GM13976 (cell line): ENCODE measurements around the gene TSPAN6.

Experiments
- DNase-seq: peaks from one replicate; pipeline ENCODE4 v3.0.0; 2012; ENCODE audit warnings: low spot score
- CTCF ChIP-seq: IDR thresholded peaks from 2 replicates; pipeline ENCODE4 v1.5.1; 2012; ENCODE audit warnings: borderline replicate concordance, mild to moderate bottlenecking; ENCODE audit not compliant: insufficient read depth; ENCODE audit errors: extremely low read depth, missing control alignments, control extremely low read depth
- in situ Hi-C: fragments of 300-500 bp; cut with MboI; formaldehyde crosslinking; loops from one replicate; pipeline ENCODE4 v1.12.0; 2022; ENCODE audit warnings: low sequenced_read_pairs, mixed read lengths, inconsistent platforms; ENCODE audit not compliant: unreplicated experiment

Gene TSPAN6

GRCh38 chrX:100649550-100650356 is 13.1 kb upstream of the TSPAN6 start:
- no peak for TF ChIP-seq CTCF
- in situ Hi-C loops: loop anchor here (25.0 kb wide), 1 partner anchor 137 kb away; no protein-coding TSS in a partner anchor

GRCh38 chrX:100648458-100649417 is 12.1 kb upstream of the TSPAN6 start:
- in situ Hi-C loops: no loop called here
- no peak for TF ChIP-seq CTCF
- no peak for DNase-seq

More at GRCh38 chrX:100649550-100650356, 13.1 kb upstream of the TSPAN6 start:
- no peak for DNase-seq

GRCh38 chrX:100647739-100648138 is 11.1 kb upstream of the TSPAN6 start:
- DNase-seq: no peak
- no peak for TF ChIP-seq CTCF
- in situ Hi-C loops: no loop called here

GRCh38 chrX:100647095-100647494 is 10.5 kb upstream of the TSPAN6 start:
- no peak for DNase-seq
- in situ Hi-C loops: no loop called here
- TF ChIP-seq CTCF: no peak

- in situ Hi-C loops: no loop called here
- TF ChIP-seq CTCF: no peak
- DNase-seq: no peak
Observed at GRCh38 chrX:100645106-100645505, 8.5 kb upstream of the TSPAN6 start.

GRCh38 chrX:100643956-100644860 is 7.6 kb upstream of the TSPAN6 start, which contains the start of gene SRPX2:
TSS of gene SRPX2 (plus strand) at chrX:100644199. CDS start at chrX:100646323, 2,124 bp downstream.
- TF ChIP-seq CTCF: no peak
- no peak for DNase-seq
- in situ Hi-C loops: no loop called here
